ENCODE results near the gene POP7. TPM values are rescaled to one million over a fixed set of nuclear protein-coding genes. Genes with fewer than 3 reads are reported as not detected.

POP7 gene
- total RNA-seq, 4 donors from 2014 or later, result 23.9 to 38.1 (median 29.7) TPM

DNA sequence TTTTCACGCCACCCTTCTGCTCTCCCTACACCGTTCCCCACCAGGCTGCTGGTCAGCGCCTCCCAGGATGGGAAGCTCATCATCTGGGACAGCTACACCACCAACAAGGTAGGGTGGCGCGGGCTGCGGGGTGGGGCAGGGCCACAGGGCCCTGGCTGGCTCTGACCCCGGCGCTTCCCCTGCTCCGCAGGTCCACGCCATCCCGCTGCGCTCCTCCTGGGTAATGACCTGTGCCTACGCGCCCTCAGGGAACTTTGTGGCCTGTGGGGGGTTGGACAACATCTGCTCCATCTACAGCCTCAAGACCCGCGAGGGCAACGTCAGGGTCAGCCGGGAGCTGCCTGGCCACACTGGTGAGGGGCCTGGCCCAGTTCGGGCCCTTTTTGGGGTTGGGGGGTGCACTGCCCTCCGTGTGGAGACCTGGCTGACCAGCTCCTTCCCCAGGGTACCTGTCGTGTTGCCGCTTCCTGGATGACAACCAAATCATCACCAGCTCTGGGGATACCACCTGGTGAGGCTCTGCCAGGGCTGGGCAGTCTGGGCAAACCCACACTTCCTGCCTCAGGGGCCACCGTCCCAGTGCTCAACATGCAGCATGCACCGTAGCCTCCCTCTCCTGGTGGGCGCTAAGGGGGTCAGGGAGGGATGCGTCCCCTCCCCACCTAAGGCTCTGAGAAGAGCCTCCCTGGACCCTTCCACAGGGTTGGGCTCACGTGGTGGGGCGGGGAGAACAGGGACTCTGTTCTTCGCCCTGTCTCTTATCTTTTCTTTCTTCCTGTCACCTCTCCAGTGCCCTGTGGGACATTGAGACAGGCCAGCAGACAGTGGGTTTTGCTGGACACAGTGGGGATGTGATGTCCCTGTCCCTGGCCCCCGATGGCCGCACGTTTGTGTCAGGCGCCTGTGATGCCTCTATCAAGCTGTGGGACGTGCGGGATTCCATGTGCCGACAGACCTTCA is 28.3 kb upstream of the POP7 start:
- Histone ChIP-seq H3K4me1 (peaks cover 0 to 36% (median 2%) of the 10 kb centered on the region in 4 donors), H3K27ac (no peak overlapping the region), H3K27me3 (no peaks in the 10 kb centered on the region), H3K9me3 (no peaks in the 10 kb centered on the region), H3K4me3 (no peak overlapping the region), H3K36me3 (peaks cover 0 to 62% (median 0%) of the 10 kb centered on the region in 3 donors)
- DNase-seq, result peak in 1 of 3 donors; percentile 50
- TF ChIP-seq, protein P1, sequence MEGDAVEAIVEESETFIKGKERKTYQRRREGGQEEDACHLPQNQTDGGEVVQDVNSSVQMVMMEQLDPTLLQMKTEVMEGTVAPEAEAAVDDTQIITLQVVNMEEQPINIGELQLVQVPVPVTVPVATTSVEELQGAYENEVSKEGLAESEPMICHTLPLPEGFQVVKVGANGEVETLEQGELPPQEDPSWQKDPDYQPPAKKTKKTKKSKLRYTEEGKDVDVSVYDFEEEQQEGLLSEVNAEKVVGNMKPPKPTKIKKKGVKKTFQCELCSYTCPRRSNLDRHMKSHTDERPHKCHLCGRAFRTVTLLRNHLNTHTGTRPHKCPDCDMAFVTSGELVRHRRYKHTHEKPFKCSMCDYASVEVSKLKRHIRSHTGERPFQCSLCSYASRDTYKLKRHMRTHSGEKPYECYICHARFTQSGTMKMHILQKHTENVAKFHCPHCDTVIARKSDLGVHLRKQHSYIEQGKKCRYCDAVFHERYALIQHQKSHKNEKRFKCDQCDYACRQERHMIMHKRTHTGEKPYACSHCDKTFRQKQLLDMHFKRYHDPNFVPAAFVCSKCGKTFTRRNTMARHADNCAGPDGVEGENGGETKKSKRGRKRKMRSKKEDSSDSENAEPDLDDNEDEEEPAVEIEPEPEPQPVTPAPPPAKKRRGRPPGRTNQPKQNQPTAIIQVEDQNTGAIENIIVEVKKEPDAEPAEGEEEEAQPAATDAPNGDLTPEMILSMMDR (IDR thresholded peaks at IDR 0.05), result no peak
- no peak for TF ChIP-seq POLR2A (IDR thresholded peaks at IDR 0.05)

DNA sequence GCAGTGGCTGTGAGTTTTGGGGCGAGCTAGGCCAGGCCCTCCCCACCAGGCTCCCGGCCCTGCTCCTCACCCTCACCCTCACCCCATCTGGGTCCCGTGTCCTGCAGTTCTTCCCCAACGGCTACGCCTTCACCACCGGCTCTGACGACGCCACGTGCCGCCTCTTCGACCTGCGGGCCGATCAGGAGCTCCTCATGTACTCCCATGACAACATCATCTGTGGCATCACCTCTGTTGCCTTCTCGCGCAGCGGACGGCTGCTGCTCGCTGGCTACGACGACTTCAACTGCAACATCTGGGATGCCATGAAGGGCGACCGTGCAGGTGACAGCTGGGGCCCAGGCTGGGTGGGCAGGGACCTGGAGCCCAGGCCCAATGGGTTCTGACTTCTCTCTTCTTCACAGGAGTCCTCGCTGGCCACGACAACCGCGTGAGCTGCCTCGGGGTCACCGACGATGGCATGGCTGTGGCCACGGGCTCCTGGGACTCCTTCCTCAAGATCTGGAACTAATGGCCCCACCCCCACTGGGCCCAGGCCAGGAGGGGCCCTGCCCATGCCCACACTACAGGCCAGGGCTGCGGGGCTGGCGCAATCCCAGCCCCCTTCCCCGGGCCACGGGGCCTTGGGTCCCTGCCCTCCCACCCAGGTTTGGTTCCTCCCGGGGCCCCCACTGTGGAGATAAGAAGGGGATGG is 27.5 kb upstream of the POP7 start:
- TF ChIP-seq POLR2A (IDR thresholded peaks at IDR 0.05), result no peak
- TF ChIP-seq, protein P1 (IDR thresholded peaks at IDR 0.05), result no peak
- H3K27me3 ChIP-seq, result no peaks in the 10 kb centered on the region
- no peaks in the 10 kb centered on the region for H3K9me3 ChIP-seq
- no peak overlapping the region for H3K4me3 ChIP-seq
- H3K36me3 ChIP-seq, result peaks cover 0 to 71% (median 0%) of the 10 kb centered on the region in 3 donors
- H3K4me1 ChIP-seq, result peaks cover 0 to 36% (median 2%) of the 10 kb centered on the region in 4 donors
- no peak overlapping the region for H3K27ac ChIP-seq
- DNase-seq, result peak in 1 of 3 donors; percentile 49

DNA sequence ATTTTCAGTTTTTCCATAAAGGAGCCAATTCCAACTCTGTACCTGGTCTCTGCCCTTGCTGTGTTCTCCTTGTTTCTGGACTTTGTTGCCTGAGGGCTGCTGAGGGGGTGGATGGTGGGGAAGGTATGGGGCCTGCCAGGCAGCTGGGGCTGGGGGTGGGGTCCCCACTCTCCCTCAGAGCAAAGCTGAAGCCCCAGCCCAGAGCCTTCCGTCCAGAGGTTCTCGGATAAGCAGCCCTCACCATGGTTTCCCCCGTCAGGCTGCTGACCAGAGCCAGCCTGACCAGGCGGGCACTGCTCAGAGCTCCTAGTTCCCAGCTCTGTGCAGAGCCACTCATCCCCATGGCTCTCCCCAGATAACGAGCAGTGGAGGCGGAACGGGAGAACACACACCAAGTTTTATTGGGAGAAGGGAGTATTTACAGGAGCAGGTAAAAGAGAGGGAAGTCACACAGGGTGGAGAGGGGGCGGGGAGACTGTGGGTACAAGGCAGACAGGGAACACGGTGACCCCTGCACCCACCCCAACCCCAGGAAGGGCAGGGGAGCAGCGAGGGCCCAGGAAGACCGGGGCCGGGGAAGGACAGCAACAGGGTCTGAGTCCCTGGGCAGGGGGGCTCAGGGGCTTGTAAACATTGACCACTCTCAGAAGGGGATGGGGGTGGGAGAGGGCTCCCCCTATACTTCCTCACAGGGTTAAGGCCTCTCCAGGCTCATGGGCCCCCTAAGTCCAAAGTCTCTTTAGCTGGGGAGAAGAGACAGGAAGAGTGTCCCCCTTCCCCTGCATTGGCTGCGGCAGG is 26.6 kb upstream of the POP7 start:
- Histone ChIP-seq H3K27me3 (no peaks in the 10 kb centered on the region), H3K36me3 (peaks cover 0 to 80% (median 0%) of the 10 kb centered on the region in 3 donors), H3K9me3 (no peaks in the 10 kb centered on the region), H3K27ac (peak overlapping the region in 3 of 4 donors; percentile 22 to 37 (median 30)), H3K4me1 (peaks cover 0 to 36% (median 2%) of the 10 kb centered on the region in 4 donors), H3K4me3 (no peak overlapping the region)
- DNase-seq, result peak in 1 of 3 donors; percentile 49
- TF ChIP-seq, protein P1 (IDR thresholded peaks at IDR 0.05), result no peak
- no peak for TF ChIP-seq POLR2A (IDR thresholded peaks at IDR 0.05)

DNA sequence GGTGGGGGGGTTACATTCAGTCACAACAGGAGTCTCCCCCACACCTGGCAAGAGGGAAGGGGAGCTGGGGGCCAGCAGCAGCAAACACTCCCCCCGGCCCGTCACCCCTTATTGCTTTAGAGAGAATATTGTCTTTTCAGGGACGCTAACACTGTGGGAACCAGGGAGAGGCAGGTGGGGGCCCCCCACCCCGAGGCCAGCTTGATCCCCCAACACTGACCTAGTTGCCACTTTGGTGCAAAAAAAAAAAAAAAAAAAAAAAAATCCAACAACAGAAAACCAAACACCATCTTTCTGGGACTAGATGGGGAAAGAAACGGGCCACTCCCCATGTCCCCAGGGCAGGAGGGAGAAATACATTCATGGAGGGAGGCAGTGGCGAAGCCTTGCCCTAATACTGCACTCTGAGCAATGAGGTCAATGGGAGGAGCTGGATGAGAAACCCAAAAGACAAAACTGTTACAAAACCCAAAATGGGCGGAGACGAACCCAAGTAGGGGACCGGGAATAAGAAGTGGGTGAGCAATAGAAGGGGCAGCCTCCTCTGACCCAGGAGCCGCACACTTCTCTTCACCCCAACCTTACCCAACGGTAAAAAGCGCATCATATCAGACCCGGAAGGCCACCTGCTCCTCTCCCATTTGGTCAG is 25.9 kb upstream of the POP7 start:
- peaks cover 0 to 36% (median 2%) of the 10 kb centered on the region in 4 donors for H3K4me1 ChIP-seq
- H3K27me3 ChIP-seq, result no peaks in the 10 kb centered on the region
- peak overlapping the region; percentile 22 to 43 (median 34) for H3K27ac ChIP-seq
- H3K36me3 ChIP-seq, result peaks cover 0 to 87% (median 0%) of the 10 kb centered on the region in 3 donors
- no peak for TF ChIP-seq POLR2A (IDR thresholded peaks at IDR 0.05)
- TF ChIP-seq, protein P1 (IDR thresholded peaks at IDR 0.05), result no peak
- no peak for DNase-seq
- no peaks in the 10 kb centered on the region for H3K9me3 ChIP-seq
- H3K4me3 ChIP-seq, result no peak overlapping the region

Measured in Peyer's patch (tissue), 4 donors.